ENCODE results near the gene TCTN2.

Gene TCTN2

GRCh38 chr12:123696646-123697045, 25.7 kb downstream of the TCTN2 start:
- TF ChIP-seq CTCF (IDR thresholded peaks at IDR 0.05): no peak
- H3K4me1 ChIP-seq: no peaks in the 10 kb centered on the region
- H3K27me3 ChIP-seq (ENCODE audit: control insufficient read depth, insufficient read depth, low read length): no peaks in the 10 kb centered on the region
- no peak overlapping the region for H3K9ac ChIP-seq
- no peaks in the 10 kb centered on the region for H3K79me2 ChIP-seq
- no peaks in the 10 kb centered on the region for H3K9me3 ChIP-seq (ENCODE audit: control insufficient read depth, low read length)
- H2AFZ ChIP-seq: no peak overlapping the region
- H3K36me3 ChIP-seq (ENCODE audit: control insufficient read depth, insufficient read depth, low read length): no peaks in the 10 kb centered on the region
- no peak overlapping the region for H3K4me3 ChIP-seq (ENCODE audit: low read depth, low read length)
- H3K4me2 ChIP-seq (ENCODE audit: low read length): no peak overlapping the region
- no peak overlapping the region for H3K27ac ChIP-seq

GRCh38 chr12:123705935-123706334, 35.0 kb downstream of the TCTN2 start:
- TF ChIP-seq CTCF (IDR thresholded peaks at IDR 0.05): no peak
- Histone ChIP-seq H3K4me3 (ENCODE audit: low read depth, low read length) (no peak overlapping the region), H3K4me2 (ENCODE audit: low read length) (no peak overlapping the region), H3K4me1 (no peaks in the 10 kb centered on the region), H3K9me3 (ENCODE audit: control insufficient read depth, low read length) (no peaks in the 10 kb centered on the region), H2AFZ (no peak overlapping the region), H3K79me2 (no peaks in the 10 kb centered on the region), H3K9ac (no peak overlapping the region), H3K36me3 (ENCODE audit: control insufficient read depth, insufficient read depth, low read length) (no peaks in the 10 kb centered on the region), H3K27ac (no peak overlapping the region), H3K27me3 (ENCODE audit: control insufficient read depth, insufficient read depth, low read length) (no peaks in the 10 kb centered on the region)

GRCh38 chr12:123707466-123707865, 36.6 kb downstream of the TCTN2 start:
- H3K9me3 ChIP-seq (ENCODE audit: control insufficient read depth, low read length): no peaks in the 10 kb centered on the region
- no peaks in the 10 kb centered on the region for H3K4me1 ChIP-seq
- H3K79me2 ChIP-seq: peaks cover 3% of the 10 kb centered on the region
- no peak overlapping the region for H3K4me3 ChIP-seq (ENCODE audit: low read depth, low read length)
- no peaks in the 10 kb centered on the region for H3K27me3 ChIP-seq (ENCODE audit: control insufficient read depth, insufficient read depth, low read length)
- no peaks in the 10 kb centered on the region for H3K36me3 ChIP-seq (ENCODE audit: control insufficient read depth, insufficient read depth, low read length)
- H3K9ac ChIP-seq: no peak overlapping the region
- no peak overlapping the region for H3K4me2 ChIP-seq (ENCODE audit: low read length)
- no peak for TF ChIP-seq CTCF (IDR thresholded peaks at IDR 0.05)
- H3K27ac ChIP-seq: no peak overlapping the region
- no peak overlapping the region for H2AFZ ChIP-seq

- no peak for TF ChIP-seq CTCF (IDR thresholded peaks at IDR 0.05)
- no peak overlapping the region for H3K27ac ChIP-seq
- no peaks in the 10 kb centered on the region for H3K9me3 ChIP-seq (ENCODE audit: control insufficient read depth, low read length)
- no peaks in the 10 kb centered on the region for H3K27me3 ChIP-seq (ENCODE audit: control insufficient read depth, insufficient read depth, low read length)
- H2AFZ ChIP-seq: peak overlapping the region; percentile 91
- peaks cover 6% of the 10 kb centered on the region for H3K79me2 ChIP-seq
- no peaks in the 10 kb centered on the region for H3K36me3 ChIP-seq (ENCODE audit: control insufficient read depth, insufficient read depth, low read length)
- peak overlapping the region; percentile 67 for H3K4me3 ChIP-seq (ENCODE audit: low read depth, low read length)
- peak overlapping the region; percentile 57 for H3K9ac ChIP-seq
- peaks cover 9% of the 10 kb centered on the region for H3K4me1 ChIP-seq
- peak overlapping the region; percentile 80 for H3K4me2 ChIP-seq (ENCODE audit: low read length)
These were observed 41.9 kb downstream of the TCTN2 start for GRCh38 chr12:123712780-123713319.

- Histone ChIP-seq H3K79me2 (peaks cover 6% of the 10 kb centered on the region), H2AFZ (peak overlapping the region; percentile 63), H3K4me1 (peaks cover 9% of the 10 kb centered on the region), H3K4me3 (ENCODE audit: low read depth, low read length) (peak overlapping the region; percentile 67), H3K9me3 (ENCODE audit: control insufficient read depth, low read length) (no peaks in the 10 kb centered on the region), H3K27me3 (ENCODE audit: control insufficient read depth, insufficient read depth, low read length) (no peaks in the 10 kb centered on the region), H3K36me3 (ENCODE audit: control insufficient read depth, insufficient read depth, low read length) (no peaks in the 10 kb centered on the region), H3K9ac (no peak overlapping the region), H3K4me2 (ENCODE audit: low read length) (peak overlapping the region; percentile 80), H3K27ac (peak overlapping the region; percentile 31)
- no peak for TF ChIP-seq CTCF (IDR thresholded peaks at IDR 0.05)
These were observed 42.5 kb downstream of the TCTN2 start for GRCh38 chr12:123713398-123713797.

All from parathyroid adenoma (tissue), 2 donors.